Activated effector memory CD4-positive, alpha-beta T cell treated with Interleukin-2 at 50 U/mL for 16 hours (primary cell): ENCODE measurements around the gene BRD4.

Source experiments
- DNase-seq: peaks from one replicate; pipeline ENCODE4 v3.0.0-alpha.2; 2020

BRD4 gene

DNA sequence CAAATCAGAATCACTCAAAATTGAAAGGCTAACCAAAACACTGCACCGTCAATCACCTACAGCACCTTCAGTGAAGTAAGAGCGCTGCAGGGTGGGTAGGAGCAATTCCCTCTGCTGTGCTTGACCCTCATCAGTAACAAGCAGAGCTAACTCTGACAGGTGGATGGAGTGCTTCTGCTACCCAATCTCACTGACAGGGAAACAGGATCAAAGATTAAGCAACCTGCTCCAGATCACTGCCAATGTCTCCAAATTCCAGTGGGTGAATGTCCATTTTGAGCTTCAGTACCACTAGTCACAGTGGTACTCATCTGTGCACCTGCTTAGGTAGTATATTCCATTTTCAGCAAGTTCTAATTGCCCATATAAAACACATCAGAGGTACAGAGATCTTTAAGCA lies 25.2 kb downstream of the BRD4 start:
- no peak for DNase-seq

DNA sequence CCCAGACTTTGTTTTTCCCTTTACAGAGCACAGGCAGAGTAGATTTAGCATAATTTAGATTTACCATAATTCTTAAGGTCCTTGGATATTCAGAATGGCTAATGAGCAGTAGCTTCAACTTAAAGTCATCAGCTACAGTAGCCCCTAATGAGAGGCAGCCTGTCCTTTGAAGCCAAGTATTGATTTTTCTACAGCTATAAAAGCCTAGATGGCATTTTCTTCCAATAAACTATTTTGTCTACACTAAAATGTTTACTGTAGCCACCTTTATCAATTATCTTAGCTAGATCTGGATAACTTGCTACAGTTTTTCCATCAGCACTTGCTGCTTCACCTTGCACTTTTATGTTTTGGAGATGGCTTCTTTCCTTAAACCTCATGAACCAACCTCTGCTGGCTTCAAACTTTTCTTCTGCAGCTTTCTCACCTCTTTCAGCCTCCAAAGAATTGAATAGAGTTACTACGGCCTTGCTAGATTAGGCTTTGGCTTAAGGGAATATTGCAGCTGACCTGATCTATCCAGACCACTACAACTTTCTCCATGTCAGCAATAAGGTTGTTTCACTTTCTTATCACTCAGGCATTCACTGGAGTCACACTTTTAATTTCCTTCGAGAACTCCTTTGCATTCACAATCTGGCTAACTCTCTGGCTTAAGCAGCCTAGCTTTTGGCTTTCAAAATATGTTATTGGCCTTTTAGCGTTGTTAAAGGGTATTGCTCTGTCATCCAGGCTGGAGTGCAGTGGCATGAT lies 26.6 kb downstream of the BRD4 start:
- DNase-seq = no peak

DNA sequence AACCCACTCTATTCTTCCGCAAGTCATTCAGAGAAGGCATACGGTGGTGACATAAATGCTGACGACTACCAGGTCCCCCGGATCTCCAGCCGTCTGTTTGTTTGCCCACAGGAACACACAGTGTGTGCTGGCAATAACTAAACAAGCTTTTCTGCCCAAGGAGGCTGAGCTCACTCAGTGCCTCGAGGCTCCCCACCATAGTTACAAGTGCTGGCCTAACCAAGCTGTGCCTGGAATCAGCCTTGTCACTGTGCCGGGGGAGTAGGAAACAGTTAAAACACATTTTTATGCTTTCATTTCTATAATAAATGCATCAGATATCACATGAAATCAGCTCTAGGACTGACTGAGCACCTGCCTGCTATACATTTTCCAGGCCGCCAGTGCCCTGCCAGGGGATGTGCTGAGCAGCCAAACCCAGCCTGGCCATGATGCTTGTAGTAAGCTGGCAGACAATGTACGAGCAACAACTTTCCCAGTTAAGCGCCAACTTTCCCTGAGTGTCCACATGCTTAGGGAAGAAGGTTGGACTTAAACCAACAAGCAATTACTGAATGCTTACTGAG lies 28.1 kb downstream of the BRD4 start:
- DNase-seq = no peak

DNA sequence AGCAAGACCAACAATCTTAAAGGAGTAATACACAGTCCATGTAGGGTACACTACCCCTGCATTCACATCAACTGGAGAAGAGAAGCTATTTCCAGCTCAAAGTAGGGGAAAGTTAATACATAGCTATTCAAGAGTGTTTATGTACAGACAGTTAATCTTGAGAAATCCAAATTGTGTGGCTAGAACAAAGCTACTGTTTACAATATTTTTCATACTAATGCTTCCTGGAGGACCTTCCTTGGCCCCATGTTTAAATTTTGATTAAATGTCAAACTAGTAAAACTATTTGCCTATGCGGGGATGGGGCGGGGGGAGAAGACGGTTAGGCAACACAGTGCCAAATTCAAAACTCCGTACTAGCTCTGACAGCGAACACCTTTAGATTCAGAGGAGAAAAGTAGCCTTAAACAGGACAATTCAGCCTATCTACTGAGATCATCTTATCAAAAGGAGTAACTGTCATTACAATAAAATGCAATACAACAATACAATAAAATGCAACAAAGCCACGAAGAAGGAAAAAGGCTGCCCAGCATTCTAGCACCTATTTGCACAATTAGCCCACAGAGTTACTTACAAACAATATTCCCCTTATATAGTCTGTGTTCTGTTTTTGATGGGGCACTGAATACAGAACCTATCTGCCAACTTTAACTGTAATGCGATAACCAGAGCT lies 29.1 kb downstream of the BRD4 start:
- DNase-seq = no peak

DNA sequence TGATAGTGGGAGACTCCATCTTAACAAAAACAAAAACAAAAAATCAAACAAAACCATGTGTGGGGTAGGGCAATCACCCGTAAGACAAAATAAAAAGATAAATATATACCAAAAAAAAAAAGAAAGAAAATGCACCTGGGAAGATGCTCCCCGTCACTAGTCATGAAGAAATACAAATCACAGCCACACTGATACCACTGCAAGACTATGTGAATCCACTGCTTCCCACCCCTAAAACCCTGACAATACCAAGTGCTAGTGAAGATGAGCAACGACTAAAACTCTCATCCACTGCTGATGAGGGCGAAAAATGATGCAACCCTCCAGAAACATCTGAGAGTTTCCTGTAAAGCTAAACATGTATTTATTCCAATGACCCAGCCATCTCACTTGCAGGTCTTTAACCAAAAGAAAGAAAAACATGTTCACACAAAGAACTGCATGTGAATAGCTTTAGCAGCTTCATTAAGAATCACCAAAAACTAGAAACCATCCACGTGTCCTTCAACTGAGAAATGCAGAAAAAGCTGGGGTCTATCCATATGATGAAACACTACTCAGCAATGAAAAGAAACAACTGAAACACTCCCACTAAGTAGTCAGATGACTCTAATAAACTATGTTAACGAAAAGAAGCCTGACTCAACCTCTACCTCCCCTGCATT lies 31.7 kb downstream of the BRD4 start:
- no peak for DNase-seq

DNA sequence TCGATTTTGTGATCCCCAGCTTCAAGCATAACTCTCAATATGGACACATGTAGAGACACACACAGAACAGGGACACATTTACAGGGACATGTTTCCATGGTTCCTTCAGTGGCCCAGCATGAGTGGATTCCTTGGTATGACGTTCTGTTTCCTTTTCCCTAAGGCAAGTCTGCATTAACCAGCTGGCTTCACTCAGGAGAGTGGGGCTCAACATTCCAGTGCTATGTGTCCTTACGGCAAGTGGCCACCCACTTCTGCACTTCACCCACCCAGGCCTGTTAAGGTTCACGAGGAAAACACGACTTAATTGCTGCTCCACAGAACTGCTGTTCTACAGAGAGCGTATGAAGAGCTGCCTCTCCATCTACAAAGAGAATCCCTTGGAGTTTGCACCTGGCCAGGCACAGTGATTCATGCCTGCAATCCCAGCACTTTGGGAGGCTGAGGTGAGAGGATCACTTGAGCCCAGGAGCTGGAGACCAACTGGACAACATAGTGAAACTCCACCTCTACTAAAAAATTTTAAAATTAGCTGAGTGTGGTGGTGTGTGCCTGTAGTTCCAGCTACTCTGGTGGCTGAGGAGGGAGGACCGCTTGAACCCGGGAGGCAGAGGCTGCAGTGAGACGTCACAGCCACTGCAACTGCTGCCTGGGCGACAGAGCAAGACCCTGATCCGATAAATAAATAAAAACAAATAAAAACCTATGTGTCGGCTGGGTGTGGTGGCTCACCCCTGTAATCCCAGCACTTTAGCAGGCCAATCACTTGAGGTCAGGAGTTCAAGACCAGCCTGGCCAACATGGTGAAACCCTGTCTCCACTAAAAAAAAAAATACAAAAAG lies 32.5 kb downstream of the BRD4 start:
- no peak for DNase-seq

DNA sequence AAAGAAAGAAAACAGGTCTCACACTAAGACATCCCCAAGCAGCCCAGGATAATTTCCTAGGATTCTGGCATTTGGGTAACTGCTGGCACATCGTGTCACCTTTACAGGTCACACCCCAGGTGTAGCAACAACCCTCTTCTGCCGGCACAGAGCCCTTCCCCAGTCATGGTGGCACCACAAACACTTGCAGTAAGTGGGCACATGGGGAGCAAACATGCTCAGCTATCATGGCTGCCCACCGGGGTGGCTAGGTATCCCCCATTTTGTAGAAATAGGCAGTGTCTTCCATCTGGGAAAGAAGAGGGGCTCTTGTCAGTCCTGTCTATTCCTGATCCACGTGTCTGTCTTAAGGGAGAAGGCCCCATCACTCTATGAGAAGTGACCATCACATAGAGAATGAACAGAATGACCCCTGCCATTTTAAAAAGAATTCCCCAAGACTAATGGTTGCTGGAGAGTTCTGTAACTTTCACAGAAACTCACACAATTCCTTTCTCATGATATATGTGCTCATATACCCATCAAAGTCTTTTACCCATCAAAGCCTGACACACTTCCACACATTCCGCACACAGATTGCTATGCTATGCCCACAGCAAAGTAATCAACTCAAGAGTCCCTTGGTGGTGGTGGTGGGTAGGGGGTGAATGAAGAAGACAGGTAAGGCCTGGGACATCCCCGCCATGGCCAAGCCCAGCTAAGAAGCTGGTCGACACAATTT lies 33.3 kb downstream of the BRD4 start:
- no peak for DNase-seq

DNA sequence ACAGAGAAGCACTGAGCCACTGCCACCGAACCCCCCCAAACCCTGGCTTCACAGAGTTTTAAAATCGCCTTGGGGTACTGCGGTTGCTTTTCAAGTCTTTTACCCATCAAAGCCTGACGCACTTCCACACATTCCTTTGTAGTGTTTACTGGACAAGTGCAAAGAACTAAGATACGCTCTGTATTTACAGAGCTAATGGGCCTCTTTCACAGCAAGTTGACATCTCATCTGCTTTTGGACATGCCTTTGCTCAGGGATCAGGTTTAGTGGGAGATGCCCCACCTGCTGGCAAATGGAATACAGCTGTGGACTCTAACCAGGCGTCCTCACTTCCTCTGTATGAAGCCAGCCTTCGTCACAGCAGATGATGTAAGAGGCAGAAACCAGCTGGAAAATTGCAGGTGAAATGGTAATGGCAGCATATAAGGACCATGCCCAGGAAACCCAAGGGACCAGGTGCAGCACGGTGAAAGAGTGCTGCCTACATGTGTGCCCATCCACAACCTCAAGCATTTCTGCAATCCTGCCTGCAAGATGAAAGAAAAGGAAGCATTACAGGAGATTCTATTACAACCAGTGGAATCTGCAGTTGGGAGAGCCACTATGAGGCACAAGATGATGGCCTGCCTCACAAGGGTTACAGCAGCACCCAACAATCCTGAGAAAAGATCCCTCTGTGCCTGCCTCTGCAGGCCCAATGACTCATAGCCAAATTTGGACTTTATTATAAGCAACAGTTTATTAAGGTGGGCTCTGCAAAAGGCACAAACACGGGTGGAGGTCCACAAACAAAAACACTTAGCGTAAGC lies 34.7 kb downstream of the BRD4 start:
- no peak for DNase-seq

DNA sequence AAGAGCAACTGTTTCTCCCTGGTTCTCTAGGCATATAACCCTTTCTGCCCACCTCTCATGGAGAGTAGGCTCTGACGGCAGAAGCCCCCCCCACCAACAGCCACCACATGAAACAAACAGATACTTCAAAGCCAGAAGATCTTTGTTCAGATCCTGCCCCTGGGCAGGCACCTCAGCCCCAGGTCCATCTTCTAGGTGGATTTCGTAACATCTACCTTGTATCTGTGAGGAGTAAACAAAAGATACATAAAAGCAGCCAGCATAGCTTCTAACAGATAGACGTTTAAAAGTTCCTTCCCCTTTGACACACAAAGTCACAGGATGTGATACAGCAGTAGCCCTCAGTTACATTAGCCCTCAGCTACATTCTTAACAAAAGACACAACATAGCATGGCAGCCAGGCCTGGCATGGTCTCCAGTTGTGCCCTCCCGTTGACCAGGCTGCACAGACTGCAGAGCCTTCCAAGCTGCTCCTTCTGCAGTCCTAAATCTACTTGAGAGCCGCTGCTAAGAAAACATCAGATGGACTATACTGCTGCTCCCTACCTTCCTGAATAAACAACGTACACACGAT lies 35.4 kb downstream of the BRD4 start:
- DNase-seq = no peak

DNA sequence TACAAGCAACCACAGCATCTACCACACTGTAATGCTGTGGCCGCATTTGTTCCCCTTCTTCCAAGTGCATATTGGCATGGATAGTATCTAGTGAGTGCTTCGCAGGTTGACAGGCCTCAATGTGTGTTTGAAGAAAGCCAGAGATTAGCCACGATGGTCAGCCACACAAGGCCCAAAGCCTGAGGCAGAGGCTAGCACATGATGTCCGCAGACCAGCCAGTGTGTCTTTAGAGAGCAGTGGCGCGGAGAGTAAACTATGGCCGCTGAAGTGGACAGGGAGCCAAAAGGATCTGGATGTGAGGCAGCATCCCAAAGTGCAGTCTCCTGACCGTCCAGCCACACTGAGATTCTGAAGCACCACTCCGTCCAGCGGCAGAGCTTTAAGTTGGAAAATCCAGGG lies 36.0 kb downstream of the BRD4 start:
- no peak for DNase-seq

DNA sequence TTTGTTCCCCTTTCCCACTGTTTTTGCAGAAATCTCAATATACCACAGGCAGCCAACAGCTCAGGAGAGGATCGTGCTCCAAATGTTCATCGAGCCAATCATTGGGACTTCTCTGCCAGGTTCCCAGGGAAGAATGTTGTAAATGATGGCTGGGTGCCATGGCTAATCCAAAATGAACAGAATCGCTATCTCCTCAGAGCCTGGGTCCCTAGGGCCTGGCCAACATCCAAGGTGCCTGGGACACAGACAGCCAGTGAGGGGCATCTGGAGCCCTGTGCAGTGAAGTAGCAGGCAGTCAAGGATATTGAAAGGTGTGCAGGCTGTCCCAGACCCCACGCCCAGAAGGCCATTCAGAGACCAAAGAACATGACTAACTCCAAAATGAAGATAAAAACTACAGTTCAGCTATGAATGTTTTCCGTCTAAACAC lies 37.8 kb downstream of the BRD4 start:
- DNase-seq = no peak

DNA sequence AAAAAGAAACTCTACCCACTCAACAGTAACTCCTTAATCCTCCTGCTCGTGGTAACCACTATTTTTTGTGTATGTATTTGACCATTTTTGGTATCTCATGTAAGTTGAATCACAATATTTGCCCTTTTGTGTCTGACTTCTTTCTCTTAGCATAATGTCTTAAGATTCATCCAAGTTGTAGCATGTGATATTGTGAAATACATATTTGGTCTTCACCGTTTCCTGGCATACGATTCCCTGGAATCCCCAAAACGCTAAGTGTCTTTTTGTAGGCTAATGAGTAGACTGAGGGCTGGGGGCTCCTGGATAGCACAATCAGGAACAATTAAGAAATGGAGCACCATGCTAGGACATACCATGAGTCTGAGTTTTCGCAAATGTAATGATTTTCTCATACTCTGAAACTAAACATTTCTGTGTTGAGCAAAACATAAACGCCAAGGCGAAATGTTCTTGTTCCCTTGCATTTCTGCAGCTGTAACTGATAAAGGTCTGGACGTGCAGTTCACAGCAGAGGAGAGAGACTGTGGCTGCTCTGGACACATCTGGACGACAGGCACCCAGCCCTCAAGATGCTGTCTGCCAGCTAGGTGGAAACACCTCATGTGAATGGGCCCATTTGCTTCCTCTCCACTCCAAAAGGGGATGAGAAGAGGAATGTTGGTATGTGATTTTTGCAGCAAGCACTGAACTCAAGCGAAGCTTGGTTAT lies 38.4 kb downstream of the BRD4 start:
- no peak for DNase-seq

DNA sequence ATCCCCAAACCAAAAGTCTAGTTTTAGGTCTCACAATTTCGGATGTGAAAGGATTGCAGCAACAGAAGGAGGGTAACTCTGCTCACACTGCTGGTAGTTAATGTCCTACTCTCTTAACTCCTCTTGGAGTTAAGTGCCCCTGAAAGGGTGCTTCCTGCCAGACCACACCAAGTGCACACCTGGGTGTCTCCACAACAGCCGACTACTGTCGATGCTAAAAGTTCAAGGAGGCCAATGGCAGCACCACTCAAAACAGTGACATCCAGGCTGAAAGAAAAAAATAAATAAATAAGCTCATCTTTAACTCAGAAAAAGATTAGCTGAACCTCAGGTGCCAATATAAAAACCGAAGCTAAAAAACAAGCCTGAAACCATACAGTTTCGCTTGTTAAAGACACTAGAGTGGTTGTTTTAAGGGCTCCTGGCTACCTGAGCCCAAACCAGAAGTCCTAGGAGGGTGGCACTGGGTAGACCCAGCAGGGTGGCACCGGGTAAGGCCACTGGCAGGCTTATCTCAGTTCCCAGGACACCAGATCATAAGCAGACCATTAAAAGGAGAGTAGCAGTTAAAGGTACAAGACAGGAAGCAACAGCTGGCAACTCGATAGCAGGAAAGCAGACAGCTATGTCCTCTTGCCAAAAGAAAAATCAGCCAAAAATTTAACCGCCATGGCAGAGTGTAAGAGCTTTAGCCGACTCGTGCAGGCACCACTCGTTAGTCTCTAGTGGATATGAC lies 39.3 kb downstream of the BRD4 start:
- DNase-seq = no peak

DNA sequence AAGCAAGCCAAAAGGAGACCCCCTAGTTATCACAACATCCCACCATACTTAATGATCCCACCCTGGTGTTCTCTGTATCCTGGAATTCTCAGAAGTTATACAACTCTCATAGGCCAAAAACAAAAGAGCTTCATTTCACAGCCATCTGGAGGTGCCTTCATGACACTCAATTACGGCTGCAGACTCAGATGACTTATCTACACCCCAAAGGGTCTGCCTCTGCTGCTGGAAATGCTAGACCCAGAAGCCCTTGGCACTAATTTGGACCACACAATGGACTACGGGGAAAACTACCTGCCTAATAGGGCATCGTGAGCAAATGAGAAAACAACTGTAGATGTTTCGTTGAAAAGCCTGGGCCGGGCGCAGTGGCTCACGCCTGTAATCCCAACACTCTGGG lies 40.2 kb downstream of the BRD4 start:
- DNase-seq = no peak

DNA sequence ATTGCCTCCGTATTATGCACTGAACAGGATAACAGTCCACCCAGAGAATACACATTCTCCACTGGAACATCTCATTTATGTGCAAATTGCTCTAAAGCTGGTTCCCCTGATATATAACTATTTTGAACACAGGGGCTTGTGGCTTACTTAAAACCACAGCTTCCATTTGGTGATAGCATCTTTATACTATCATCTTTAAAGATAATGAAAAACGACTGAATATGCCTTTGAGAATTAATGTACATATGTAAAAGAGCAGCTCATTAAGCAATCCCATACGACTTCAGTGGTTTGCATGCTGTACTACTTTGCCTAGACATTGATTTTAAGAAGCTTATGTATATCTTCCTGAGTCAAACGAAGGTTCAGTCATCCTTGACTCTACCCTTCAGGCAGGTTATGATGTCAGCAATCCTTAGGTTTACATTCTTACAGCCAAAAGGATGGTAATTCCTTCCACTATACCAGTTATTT lies 40.8 kb downstream of the BRD4 start:
- DNase-seq = no peak

DNA sequence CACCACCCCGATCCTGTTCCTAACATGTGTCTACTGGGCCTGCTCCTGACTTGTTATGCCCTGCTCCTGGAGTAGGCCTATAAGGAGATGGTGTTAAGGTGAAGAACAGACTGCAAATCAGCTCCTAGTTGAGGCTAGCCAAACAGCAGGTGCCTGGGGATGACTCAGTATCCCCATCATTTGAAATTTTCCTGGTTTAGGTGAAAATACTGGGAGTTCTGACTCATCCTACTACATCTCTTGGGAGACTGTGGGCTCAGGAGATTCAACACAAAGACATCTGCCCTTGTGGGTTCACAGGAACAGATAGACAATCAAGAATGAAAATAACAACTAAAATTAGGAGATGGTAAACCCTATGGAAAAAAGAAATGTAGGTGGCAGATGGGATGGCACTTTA lies 41.2 kb downstream of the BRD4 start:
- DNase-seq = no peak

DNA sequence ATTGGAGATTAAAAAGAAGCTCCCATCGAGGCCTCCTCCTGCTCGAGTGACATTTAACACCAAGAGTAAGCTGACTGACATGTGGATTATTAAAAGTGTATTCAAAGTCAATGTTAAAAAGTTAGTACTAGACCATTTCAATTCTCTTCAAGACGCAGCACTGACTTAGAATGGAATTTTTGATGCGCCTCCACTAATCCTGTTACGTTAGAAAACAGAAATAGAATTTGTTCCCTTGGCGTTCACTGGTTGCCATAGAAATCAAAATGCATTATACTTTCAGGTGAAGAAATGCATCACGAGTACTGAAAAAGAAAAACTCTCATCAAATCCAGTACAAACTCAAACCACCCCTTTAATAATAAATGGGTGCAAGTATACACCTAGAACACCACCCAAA lies 42.2 kb downstream of the BRD4 start:
- no peak for DNase-seq

DNA sequence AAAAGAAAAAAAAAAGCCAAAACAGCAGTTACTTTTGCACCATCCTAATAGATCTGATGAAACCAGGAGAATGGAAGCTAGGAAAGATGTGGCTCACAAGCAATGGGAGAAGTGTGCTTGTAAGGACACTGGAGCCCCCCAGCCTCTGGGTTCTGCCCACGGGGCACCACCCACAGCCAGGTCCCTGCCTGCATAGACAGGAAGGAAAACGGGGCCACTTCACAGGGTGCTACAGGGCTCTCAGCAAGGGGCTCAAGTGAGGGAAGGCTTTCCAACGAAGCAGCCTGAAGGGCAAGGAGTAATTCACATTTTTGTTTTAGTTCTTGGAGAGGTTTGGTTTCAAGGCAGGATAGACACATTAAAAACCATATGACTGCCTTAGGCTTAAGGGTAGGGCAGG lies 42.7 kb downstream of the BRD4 start:
- no peak for DNase-seq
